GM12878 (cell line): ENCODE data around the gene LMNB1. TPM values are rescaled to one million over a fixed set of nuclear protein-coding genes. Genes with fewer than 3 reads are reported as not detected.
"Not testable (repeated sequence)": the region's sequence is repeated elsewhere in the genome, so short reads cannot be mapped to it uniquely, and the experiment has no call there.

ENCODE experiments used
- ATAC-seq: fragments of 200-7000 bp; cut with Tn5 transposase; 3 replicates; pipeline ENCODE4 v1.9.1; 2020; ENCODE audit warnings: mild to moderate bottlenecking, moderate library complexity
- BruUV-seq: library from RNA; stranded (reverse); fragments of 400-500 nt; replicated peaks from 2 replicates; lab custom pipeline; 2021; lab: Mats Ljungman, UMichigan
- CTCF ChIA-PET: fragments of 300-600 bp; sonication (Branson Sonifier 250); formaldehyde crosslinking; extraction: SDS; loops from one replicate; lab custom pipeline; 2021; ENCODE audit warnings: inconsistent platforms; lab: Yijun Ruan, JAX
- POLR2A ChIA-PET: fragments of 350-600 bp; formaldehyde crosslinking; extraction: SDS; loops from one replicate; lab custom pipeline; 2021; ENCODE audit warnings: inconsistent platforms; lab: Charles Lee
- RAD21 ChIA-PET: fragments of 300-600 bp; sonication (Branson Sonifier 250); formaldehyde crosslinking; loops from one replicate; lab custom pipeline; 2023; ENCODE audit warnings: antibody characterized with exemption; ENCODE audit not compliant: unreplicated experiment; lab: Charles Lee
- SMC1A ChIA-PET: fragments of 300-600 bp; sonication (Branson Sonifier 250); formaldehyde crosslinking; loops from one replicate; lab custom pipeline; 2023; ENCODE audit not compliant: unreplicated experiment, uncharacterized antibody; lab: Charles Lee
- DNase-seq: peaks from one replicate; pipeline ENCODE4 v3.0.0-alpha.2; 2011; ENCODE audit warnings: low read depth, low spot score
- FAIRE-seq: peaks from 3 replicates; lab custom pipeline; 2011; peaks lifted over from hg19 to GRCh38; lab: Jason Lieb, UNC
- H2AFZ ChIP-seq: 2 replicates; pipeline ENCODE4 v1.6.0; 2011; ENCODE audit warnings: low read depth, low read length, control low read depth; ENCODE audit not compliant: control insufficient read depth
- H3K27ac ChIP-seq: 2 replicates; pipeline ENCODE4 v1.5.1; 2011; ENCODE audit warnings: control low read depth; ENCODE audit not compliant: control insufficient read depth, insufficient read depth
- H3K27me3 ChIP-seq, 2 experiments: replicated peaks in 1 of 2; 2 replicates each; pipeline versions ENCODE4 v1.6.0 to v1.6.1; 2011; ENCODE audit warnings: low read length in 1 of 2; ENCODE audit not compliant: control insufficient read depth in 2 of 2, insufficient read depth in 2 of 2
- H3K36me3 ChIP-seq, 2 experiments: 2 replicates each; pipeline ENCODE4 v1.5.1; 2011; ENCODE audit warnings: low read length in 1 of 2; ENCODE audit not compliant: control insufficient read depth in 2 of 2, insufficient read depth in 2 of 2
- H3K4me1 ChIP-seq: 2 replicates; pipeline ENCODE4 v1.6.1; 2011; ENCODE audit warnings: mild to moderate bottlenecking, low read length, moderate library complexity, mixed read lengths; ENCODE audit not compliant: control insufficient read depth, insufficient read depth
- H3K4me2 ChIP-seq: 2 replicates; pipeline ENCODE4 v1.6.0; 2011; ENCODE audit warnings: control low read depth; ENCODE audit not compliant: control insufficient read depth, insufficient read depth
- H3K4me3 ChIP-seq: fragments of 200-600 bp; sonication (generic); 2 replicates; pipeline ENCODE4 v1.5.1; 2016
- H3K79me2 ChIP-seq: 2 replicates; pipeline ENCODE4 v1.6.0; 2011; ENCODE audit warnings: low read length; ENCODE audit not compliant: control insufficient read depth, insufficient read depth
- H3K9ac ChIP-seq: 2 replicates; pipeline ENCODE4 v1.8.0; 2011; ENCODE audit warnings: low read length, control low read depth, mixed read lengths; ENCODE audit not compliant: control insufficient read depth, insufficient read depth
- H3K9me3 ChIP-seq: replicated peaks from 3 replicates; pipeline ENCODE4 v1.5.1; 2011; ENCODE audit warnings: mild to moderate bottlenecking, low read length; ENCODE audit not compliant: control insufficient read depth, insufficient read depth
- H4K20me1 ChIP-seq: 2 replicates; pipeline ENCODE4 v1.6.0; 2011; ENCODE audit not compliant: control insufficient read depth, insufficient read depth
- ATF2 ChIP-seq: IDR thresholded peaks from 2 replicates; pipeline ENCODE4 v1.6.1; 2012; ENCODE audit warnings: low read length, inconsistent platforms
- BMI1 ChIP-seq: fragments of 450-650 bp; IDR thresholded peaks from 2 replicates; pipeline ENCODE4 v1.6.1; 2016; ENCODE audit warnings: mild to moderate bottlenecking, moderate library complexity, borderline replicate concordance
- DPF2 ChIP-seq: fragments of 450-650 bp; IDR thresholded peaks from 2 replicates; pipeline ENCODE4 v1.6.1; 2017; ENCODE audit warnings: mild to moderate bottlenecking
- NBN ChIP-seq: fragments of 450-650 bp; IDR thresholded peaks from 2 replicates; pipeline ENCODE4 v1.6.1; 2016
- PBX3 ChIP-seq: IDR thresholded peaks from 2 replicates; pipeline ENCODE4 v1.6.1; 2011; ENCODE audit warnings: mild to moderate bottlenecking, low read depth, low read length, moderate library complexity; ENCODE audit not compliant: insufficient replicate concordance
- RAD51 ChIP-seq: fragments of 450-650 bp; IDR thresholded peaks from 2 replicates; pipeline ENCODE4 v1.6.1; 2016; ENCODE audit warnings: moderate library complexity, mild to moderate bottlenecking, inconsistent platforms
- SREBF2 ChIP-seq: IDR thresholded peaks from 2 replicates; pipeline ENCODE4 v1.6.1; 2012; ENCODE audit warnings: mild to moderate bottlenecking, low read length
- ZNF217 ChIP-seq: fragments of 450-650 bp; IDR thresholded peaks from 2 replicates; pipeline ENCODE4 v1.6.1; 2017; ENCODE audit warnings: antibody characterized with exemption, mild to moderate bottlenecking
- ZNF274 ChIP-seq: IDR thresholded peaks from one replicate; pipeline ENCODE4 v1.8.0; 2011; ENCODE audit not compliant: insufficient read length, insufficient read depth
- ZNF384 ChIP-seq: IDR thresholded peaks from 2 replicates; pipeline ENCODE4 v1.6.1; 2012; ENCODE audit warnings: low read depth, mild to moderate bottlenecking, low read length, improper control_type of control experiment, borderline replicate concordance
- WGBS: methylation state at CpG from one replicate; pipeline ENCODE4 v1.1.6; 2016; ENCODE audit warnings: low lambda C conversion rate; ENCODE audit not compliant: insufficient replicate concordance, insufficient coverage; ENCODE audit errors: missing lambda C conversion rate; 5-methylcytosine and 5-hydroxymethylcytosine counted together
- in situ Hi-C: fragments of 300-500 bp; cut with MboI; formaldehyde crosslinking; loops from 9 replicates; pipeline ENCODE4 v1.14.3; 2018; ENCODE audit warnings: mixed read lengths
- intact Hi-C: fragments of 100-400 bp; cut with micrococcal nuclease; formaldehyde crosslinking; loops from one replicate; pipeline ENCODE4 v1.14.2; 2022; ENCODE audit not compliant: unreplicated experiment
- polyA plus RNA-seq, 11 experiments: library from polyadenylated mRNA; depleted of rRNA in 4 of 11; unstranded in 6 of 11; stranded (reverse) in 5 of 11; fragments of >200 nt; fragmentation: Nextera tagmentation in 4 of 11; fragmentation: Illumina TruSeq in 1 of 11; extraction: Ambion mirVana in 4 of 11; extraction: Trizol in 1 of 11; gene quantifications; 1 replicate in 1 of 11; 2 replicates in 10 of 11; pipeline versions ENCODE4 v1.2.1 to v1.2.3, GENCODE V29; 2011 to 2016; ENCODE audit warnings: inconsistent platforms in 2 of 11, missing spikeins in 2 of 11, low read depth in 1 of 11
- total RNA-seq, 4 experiments: library from RNA; depleted of rRNA in 3 of 4; stranded (reverse); fragments of >200 nt in 3 of 4; fragmentation: Illumina TruSeq in 1 of 4; extraction: Trizol in 1 of 4; gene quantifications; 2 replicates each; pipeline versions ENCODE4 v1.2.1 to v1.2.3, GENCODE V29; 2013 to 2021
- TF ChIP-seq, protein P1 (sequence below): fragments of 450-650 bp; IDR thresholded peaks from 2 replicates; pipeline ENCODE4 v1.6.1; 2016; ENCODE audit warnings: mild to moderate bottlenecking
- TF ChIP-seq, protein P2 (sequence below): IDR thresholded peaks from 2 replicates; pipeline ENCODE4 v1.6.1; 2011; ENCODE audit warnings: low read depth, low read length, improper control_type of control experiment, borderline replicate concordance

Gene LMNB1
- total and polyA plus RNA-seq, 10 of the 15 experiments (the other 5 are each of a cell fraction or from before 2014, with no cell fraction given): 7.0 to 185 (median 86.4) TPM

DNA sequence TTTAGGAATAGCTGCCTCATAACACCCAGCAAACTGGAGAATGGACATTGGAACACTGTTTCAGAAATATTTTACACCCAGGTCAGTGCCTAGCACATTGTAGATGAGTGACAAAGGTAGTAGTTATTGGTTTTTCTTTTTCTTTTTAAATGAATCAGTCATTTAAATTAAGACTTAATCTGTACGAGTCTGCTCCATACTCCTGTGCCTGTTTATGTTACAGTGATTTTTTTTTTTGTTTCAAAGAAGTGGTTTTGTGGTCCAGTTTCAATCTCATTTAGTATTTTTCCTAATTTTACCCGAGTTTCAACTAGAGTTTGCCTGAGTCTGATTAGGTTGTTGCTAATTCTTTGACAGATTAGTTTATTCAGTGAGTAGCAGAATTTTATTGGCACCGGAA lies 16.2 kb downstream of the LMNB1 start (continued):
- no peak for TF ChIP-seq PBX3
- TF ChIP-seq DPF2: 0 out of 2 replicates have a peak, but pooled peaks have one; percentile 7
- TF ChIP-seq, protein P1, sequence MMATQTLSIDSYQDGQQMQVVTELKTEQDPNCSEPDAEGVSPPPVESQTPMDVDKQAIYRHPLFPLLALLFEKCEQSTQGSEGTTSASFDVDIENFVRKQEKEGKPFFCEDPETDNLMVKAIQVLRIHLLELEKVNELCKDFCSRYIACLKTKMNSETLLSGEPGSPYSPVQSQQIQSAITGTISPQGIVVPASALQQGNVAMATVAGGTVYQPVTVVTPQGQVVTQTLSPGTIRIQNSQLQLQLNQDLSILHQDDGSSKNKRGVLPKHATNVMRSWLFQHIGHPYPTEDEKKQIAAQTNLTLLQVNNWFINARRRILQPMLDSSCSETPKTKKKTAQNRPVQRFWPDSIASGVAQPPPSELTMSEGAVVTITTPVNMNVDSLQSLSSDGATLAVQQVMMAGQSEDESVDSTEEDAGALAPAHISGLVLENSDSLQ: peak; percentile 47
- no peak for TF ChIP-seq BMI1
- no peak for TF ChIP-seq SREBF2
- TF ChIP-seq RAD51: no peak
- TF ChIP-seq ZNF274: no peak
- 0 out of 2 replicates have a peak, but pooled peaks have one; percentile 17 for TF ChIP-seq ZNF384
- TF ChIP-seq, protein P2, sequence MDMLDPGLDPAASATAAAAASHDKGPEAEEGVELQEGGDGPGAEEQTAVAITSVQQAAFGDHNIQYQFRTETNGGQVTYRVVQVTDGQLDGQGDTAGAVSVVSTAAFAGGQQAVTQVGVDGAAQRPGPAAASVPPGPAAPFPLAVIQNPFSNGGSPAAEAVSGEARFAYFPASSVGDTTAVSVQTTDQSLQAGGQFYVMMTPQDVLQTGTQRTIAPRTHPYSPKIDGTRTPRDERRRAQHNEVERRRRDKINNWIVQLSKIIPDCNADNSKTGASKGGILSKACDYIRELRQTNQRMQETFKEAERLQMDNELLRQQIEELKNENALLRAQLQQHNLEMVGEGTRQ: no peak
- TF ChIP-seq ATF2: peak; percentile 22; the same call in 1 of the 2 replicates
- no peak for TF ChIP-seq NBN
- TF ChIP-seq ZNF217: no peak
- TF ChIP-seq, all 136 proteins: peak for 6

DNA sequence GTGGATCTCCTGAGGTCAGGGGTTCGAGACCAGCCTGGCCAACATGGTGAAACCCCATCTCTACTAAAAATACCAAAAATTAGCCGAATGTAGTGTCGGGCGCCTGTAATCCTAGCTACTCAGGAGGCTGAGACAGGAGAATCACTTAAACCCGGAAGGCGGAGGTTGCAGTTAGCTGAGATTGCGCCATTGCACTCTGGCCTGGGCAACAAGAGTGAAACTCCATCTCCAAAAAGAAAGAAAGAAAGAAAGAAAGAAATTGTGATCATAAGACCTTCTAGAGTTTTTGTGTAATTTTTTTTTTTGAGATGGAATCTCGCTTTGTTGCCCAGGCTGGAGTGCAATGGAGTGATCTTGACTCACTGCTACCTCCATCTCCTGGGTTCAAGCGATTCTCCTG lies 16.7 kb downstream of the LMNB1 start:
- not testable (repeated sequence) for H3K9ac ChIP-seq, FAIRE-seq, BruUV-seq, H2AFZ ChIP-seq, H3K36me3 ChIP-seq, H3K4me3 ChIP-seq, DNase-seq, ATAC-seq, H3K9me3 ChIP-seq, H3K27me3 ChIP-seq, H4K20me1 ChIP-seq
- 78% methylated on average over 9 of the region's 9 CpGs for WGBS
- Histone ChIP-seq H3K27ac (peak overlapping the region; percentile 76; the same call in 1 of the 2 replicates), H3K79me2 (peaks cover 94% of the 10 kb centered on the region), H3K4me1 (peaks cover 27% of the 10 kb centered on the region), H3K4me2 (peak overlapping the region; percentile 66; the same call in 1 of the 2 replicates)
- CTCF ChIA-PET: interaction anchor here (0.6 to 5.5 kb wide), 5 partner anchors 8 to 142 kb away, joined by 3 to 75 read pairs (median 4); no protein-coding TSS in a partner anchor
- in situ Hi-C loops (loop anchor here (10.0 kb wide), 1 partner anchor 439 kb away; no protein-coding TSS in a partner anchor), intact Hi-C loops (loop anchor here (10.0 kb wide), 1 partner anchor 439 kb away; no protein-coding TSS in a partner anchor)
- POLR2A ChIA-PET: interaction anchor here (0.6 to 4.3 kb wide), 2 partner anchors 15 to 62 kb away, joined by 4 to 31 read pairs; partner anchors contain the start of gene LMNB1
- SMC1A ChIA-PET: interaction anchor here (1.2 to 5.2 kb wide), 4 partner anchors 14 to 118 kb away, joined by 4 to 58 read pairs (median 6); partner anchors contain the start of gene LMNB1
- RAD21 ChIA-PET: interaction anchor here (1.3 to 5.1 kb wide), 2 partner anchors 15 to 118 kb away, joined by 6 to 55 read pairs; partner anchors contain the start of gene LMNB1
